HL-60/S4 treated with phorbol 12-myristate 13-acetate at 8.2 ng/mL for 4 days and 3 days (cell line): ENCODE results near the gene LTK.

Experiments
- in situ Hi-C: fragments of 300-500 bp; cut with MboI; formaldehyde crosslinking; loops from 2 replicates; pipeline ENCODE4 v1.15.0; 2022; ENCODE audit warnings: low sequenced_read_pairs

Gene LTK

DNA sequence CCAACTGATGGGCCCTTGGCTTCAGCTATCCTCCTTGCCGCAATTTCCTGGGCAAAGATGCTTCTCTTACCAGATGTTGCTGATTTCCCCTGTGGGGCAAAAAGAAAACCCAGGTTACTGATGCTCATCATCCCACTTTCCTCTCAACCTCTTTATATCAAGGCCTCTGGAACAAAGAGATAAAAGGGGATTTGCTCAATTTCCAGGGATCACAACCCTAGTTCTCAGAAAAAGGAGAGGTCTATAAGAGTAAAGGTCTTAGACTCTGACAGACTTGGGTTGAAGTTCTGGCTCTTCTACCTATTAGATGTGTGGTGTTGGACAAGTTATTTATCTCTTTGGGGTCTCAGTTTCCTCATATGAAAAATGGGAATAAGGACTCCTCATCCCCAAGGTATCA, 21.9 kb upstream of the LTK start:
- in situ Hi-C loops = no loop called here

- in situ Hi-C loops = no loop called here
Observed at GRCh38 chr15:41530363-41530956, 16.8 kb upstream of the LTK start.

- in situ Hi-C loops = no loop called here
Observed at GRCh38 chr15:41523097-41523496, 9.5 kb upstream of the LTK start.

DNA sequence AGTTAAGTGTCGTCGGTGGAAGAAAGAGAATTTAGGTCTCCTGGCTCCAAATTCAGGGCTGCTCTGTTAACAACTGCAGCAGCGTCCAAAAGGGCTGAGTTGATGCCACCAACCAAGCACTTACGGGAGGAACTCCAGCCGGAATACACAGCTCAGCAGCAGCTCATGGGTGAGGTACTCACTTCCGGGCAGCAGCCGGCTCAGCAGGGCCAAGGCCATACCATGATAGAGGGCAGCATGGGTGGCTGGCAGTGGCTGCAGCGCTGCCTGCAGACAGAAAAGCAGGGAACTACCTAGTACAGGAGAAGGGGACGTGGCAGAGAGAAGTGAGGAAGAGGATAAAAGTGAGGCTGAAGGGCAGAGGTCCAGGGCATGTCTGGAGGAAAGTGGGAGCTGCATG, 8.0 kb upstream of the LTK start:
- in situ Hi-C loops = no loop called here

DNA sequence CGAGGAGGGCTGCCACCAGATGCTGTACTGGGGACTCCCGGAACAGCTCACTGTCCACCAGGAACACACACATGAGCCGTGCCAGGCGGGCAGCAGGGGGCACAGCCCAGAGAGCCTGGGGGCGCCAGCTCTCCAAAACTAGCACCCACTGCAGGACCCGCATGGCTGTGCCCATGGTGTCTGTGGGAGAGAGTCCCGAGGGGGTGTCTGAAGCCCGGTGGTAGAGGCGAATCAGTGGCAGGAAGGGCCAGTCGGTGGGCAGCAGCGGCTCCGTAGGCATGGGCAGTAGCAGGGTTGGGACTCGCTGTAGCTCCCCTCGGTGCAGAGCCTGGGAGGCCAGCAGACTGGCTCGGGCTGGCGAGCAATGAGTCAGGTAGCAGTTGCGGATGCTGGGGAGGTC, 7.0 kb upstream of the LTK start:
- in situ Hi-C loops = no loop called here

GRCh38 chr15:41517895-41518449, 4.3 kb upstream of the LTK start:
- in situ Hi-C loops = no loop called here

- in situ Hi-C loops = no loop called here
Observed at GRCh38 chr15:41512940-41513505, 604 bp downstream of the LTK start.

- in situ Hi-C loops = no loop called here
Observed at GRCh38 chr15:41512512-41512939, 1.1 kb downstream of the LTK start.

GRCh38 chr15:41511899-41512369, 1.7 kb downstream of the LTK start:
- in situ Hi-C loops = no loop called here

GRCh38 chr15:41511331-41511898, 2.2 kb downstream of the LTK start:
- in situ Hi-C loops = no loop called here

GRCh38 chr15:41510728-41511127, 2.9 kb downstream of the LTK start:
- in situ Hi-C loops = no loop called here

DNA sequence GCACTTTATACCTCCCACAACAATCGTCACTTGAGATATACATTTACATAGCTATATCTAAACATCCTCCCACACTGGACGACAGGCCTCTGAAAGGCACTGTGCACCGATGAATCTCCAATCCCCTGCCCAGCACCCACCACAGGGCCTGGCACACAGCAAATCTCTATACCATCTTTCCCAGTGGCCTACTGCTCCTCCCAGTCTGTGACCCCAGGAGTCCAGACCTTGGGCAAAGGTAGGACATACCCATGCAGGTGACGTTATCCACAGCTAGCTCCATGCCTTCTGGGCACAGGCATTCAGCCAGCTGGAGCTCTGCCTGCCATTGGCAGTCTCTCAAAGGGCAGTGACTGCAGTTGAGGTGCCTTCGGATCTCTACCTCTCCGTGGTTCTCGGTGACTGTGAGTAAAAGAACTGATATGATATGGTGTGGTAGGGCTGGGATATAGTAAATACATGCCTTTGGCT, 5.8 kb downstream of the LTK start:
- in situ Hi-C loops = no loop called here

DNA sequence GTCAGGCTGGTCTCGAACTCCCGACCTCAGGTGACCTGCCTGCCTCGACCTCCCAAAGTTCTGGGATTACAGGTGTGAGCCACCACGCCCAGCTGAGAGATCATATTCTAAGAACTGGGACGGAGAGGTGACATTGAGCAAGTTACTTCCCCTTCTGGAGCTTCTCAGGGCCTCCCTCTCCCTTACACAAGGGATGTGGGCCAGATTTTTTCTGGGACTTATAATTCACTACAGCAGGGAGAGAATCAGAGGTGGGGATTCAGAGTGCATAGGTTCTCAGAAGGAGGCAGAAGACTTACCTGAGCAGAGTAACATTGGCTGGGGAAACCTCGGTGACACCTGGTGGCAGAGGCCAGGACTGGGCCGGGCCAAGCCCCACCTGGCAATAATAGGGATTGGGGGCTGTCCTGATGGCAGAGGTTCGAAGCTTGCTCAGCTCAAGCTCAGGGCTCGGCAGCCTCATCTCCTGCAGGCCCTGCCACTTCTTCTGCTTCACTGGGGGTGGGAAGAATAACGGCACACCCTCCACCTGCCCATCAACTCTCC, 6.8 kb downstream of the LTK start:
- in situ Hi-C loops = no loop called here

- in situ Hi-C loops = no loop called here
Observed at GRCh38 chr15:41505776-41506175, 7.9 kb downstream of the LTK start.

GRCh38 chr15:41504751-41505492, 8.7 kb downstream of the LTK start:
- in situ Hi-C loops = no loop called here

- in situ Hi-C loops = no loop called here
Observed at GRCh38 chr15:41503669-41504010, 10.0 kb downstream of the LTK start.

- in situ Hi-C loops = no loop called here
Observed at GRCh38 chr15:41502795-41503668, 10.6 kb downstream of the LTK start.

DNA sequence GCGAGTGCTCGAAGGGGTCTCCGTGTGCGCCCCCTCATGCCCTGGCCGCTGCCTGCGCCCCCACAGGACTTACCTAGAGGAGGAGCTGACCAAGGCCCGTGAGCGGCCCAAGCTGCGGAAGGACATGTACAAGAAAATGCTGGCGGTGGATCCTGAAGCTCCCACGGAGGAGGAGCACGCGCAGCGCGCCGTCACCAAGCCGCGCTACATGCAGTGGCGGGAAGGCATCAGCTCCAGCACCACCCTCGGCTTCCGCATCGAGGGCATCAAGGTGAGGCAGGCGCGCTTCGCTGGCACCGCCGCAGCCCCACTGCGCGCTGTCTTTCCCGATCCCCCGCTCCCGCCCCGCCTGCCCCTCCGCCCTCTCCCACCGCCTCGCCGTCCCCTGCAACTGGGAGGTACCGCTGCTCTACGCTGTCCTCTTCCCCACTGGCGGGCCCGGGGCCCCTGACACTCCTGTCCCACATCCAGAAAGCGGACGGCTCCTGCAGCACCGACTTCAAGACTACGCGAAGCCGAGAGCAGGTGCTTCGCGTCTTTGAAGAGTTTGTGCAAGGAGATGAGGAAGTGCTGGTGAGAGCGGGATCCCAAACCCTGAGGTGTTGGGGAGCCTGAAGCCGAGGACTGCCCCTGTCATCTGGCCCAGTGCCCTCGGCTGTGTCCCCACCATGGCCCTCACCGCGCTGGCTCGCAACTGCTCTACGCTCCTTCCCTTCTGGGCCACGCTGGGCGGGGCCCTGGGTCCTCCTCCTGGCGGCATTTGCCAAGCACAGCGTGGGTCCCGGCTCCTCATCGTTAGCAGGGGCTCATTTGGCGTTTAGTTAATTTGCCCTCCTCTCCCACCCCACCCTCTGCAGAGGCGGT, 11.5 kb downstream of the LTK start:
- in situ Hi-C loops = no loop called here

DNA sequence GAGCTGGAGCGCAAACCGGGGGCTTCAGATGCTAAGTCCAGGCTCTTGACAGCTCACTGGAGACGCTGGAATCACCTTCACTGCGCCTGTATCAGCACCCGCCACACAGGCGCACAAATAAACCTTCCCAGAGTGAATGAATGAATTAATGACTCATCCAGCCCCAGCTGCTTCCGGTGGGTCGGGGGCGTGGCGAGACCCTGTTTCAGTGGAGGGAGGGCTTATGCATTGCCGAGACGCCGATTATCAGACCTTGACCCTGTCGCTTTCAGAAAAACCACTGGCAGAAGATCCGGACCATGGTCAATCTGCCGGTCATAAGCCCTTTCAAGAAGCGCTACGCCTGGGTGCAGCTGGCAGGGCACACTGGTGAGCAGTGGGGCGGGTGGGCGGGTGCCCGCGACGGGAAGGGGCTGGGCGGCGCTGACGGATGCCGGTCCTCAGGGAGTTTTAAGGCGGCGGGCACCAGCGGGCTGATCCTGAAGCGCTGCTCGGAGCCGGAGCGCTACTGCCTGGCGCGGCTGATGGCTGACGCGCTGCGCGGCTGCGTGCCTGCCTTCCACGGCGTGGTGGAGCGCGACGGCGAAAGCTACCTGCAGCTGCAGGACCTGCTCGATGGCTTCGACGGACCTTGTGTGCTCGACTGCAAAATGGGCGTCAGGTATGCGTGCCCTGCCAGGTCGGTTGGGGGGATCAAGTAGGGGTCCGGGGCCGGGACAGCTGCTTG, 12.3 kb downstream of the LTK start:
- in situ Hi-C loops = no loop called here
